ENCODE measurements around the gene CLDN9. TPM values are rescaled to one million over a fixed set of nuclear protein-coding genes. Genes with fewer than 3 reads are reported as not detected.

Gene CLDN9
- polyA plus RNA-seq, 6 donors from 2014 or later = not detected

- Mint-ChIP-seq H3K4me3 (peak overlapping the region in 7 of 8 donors; percentile 21 to 79 (median 53)), H3K27me3 (peaks cover 0 to 4% (median 0%) of the 10 kb centered on the region in 3 donors), H3K36me3 (no peaks in the 10 kb centered on the region), H3K27ac (no peak overlapping the region), H3K4me1 (peaks cover 13 to 29% (median 23%) of the 10 kb centered on the region in 3 donors), H3K9me3 (no peaks in the 10 kb centered on the region)
- DNase-seq = no peak
- no peak for ATAC-seq (ENCODE audit: low read depth in 2 of 2)
These were observed 33.0 kb upstream of the CLDN9 start for GRCh38 chr16:2979669-2980226.

GRCh38 chr16:2980227-2981176 is 32.2 kb upstream of the CLDN9 start, which contains the start of gene PKMYT1:
PKMYT1 (minus strand) TSS chr16:2980446; CDS start chr16:2979657, 789 bp downstream.
- Mint-ChIP-seq H3K27ac (peak within 1 kb of the TSS in 5 of 6 donors; percentile 21 to 70 (median 39)), H3K9me3 (no peaks in the 10 kb centered on the region), H3K27me3 (peaks cover 0 to 4% (median 0%) of the 10 kb centered on the region in 3 donors), H3K36me3 (no peaks in the 10 kb centered on the region), H3K4me3 (peak within 1 kb of the TSS; percentile 78 to 93 (median 84)), H3K4me1 (peaks cover 13 to 29% (median 23%) of the 10 kb centered on the region in 3 donors)
- peak; percentile 83 to 89 for ATAC-seq (ENCODE audit: low read depth in 2 of 2)
- peak; percentile 96 for DNase-seq

- Mint-ChIP-seq H3K36me3 (no peaks in the 10 kb centered on the region), H3K9me3 (no peaks in the 10 kb centered on the region), H3K4me1 (peaks cover 13 to 29% (median 23%) of the 10 kb centered on the region in 3 donors), H3K27me3 (peaks cover 0 to 4% (median under 1%) of the 10 kb centered on the region in 3 donors), H3K4me3 (peak overlapping the region; percentile 78 to 93 (median 84)), H3K27ac (peak overlapping the region in 5 of 6 donors; percentile 21 to 91 (median 52))
- DNase-seq (no peak), ATAC-seq (ENCODE audit: low read depth in 2 of 2) (no peak)
These were observed 31.4 kb upstream of the CLDN9 start for GRCh38 chr16:2981177-2981898.

- no peak for ATAC-seq (ENCODE audit: low read depth in 2 of 2)
- DNase-seq = no peak
- H3K36me3 Mint-ChIP-seq = no peaks in the 10 kb centered on the region
- H3K4me3 Mint-ChIP-seq = peak overlapping the region; percentile 36 to 93 (median 80)
- peaks cover 0 to 6% (median 3%) of the 10 kb centered on the region in 3 donors for H3K27me3 Mint-ChIP-seq
- H3K27ac Mint-ChIP-seq = peak overlapping the region in 4 of 6 donors; percentile 49 to 91 (median 54)
- no peaks in the 10 kb centered on the region for H3K9me3 Mint-ChIP-seq
- H3K4me1 Mint-ChIP-seq = peaks cover 13 to 29% (median 23%) of the 10 kb centered on the region in 3 donors
These were observed 30.8 kb upstream of the CLDN9 start for GRCh38 chr16:2981899-2982250.

GRCh38 chr16:2982402-2982801 is 30.3 kb upstream of the CLDN9 start:
- Mint-ChIP-seq H3K27ac (peak overlapping the region in 1 of 6 donors; percentile 82), H3K36me3 (no peaks in the 10 kb centered on the region), H3K4me1 (peaks cover 13 to 29% (median 23%) of the 10 kb centered on the region in 3 donors), H3K4me3 (peak overlapping the region in 7 of 8 donors; percentile 36 to 93 (median 79)), H3K27me3 (peaks cover 0 to 8% (median 0%) of the 10 kb centered on the region in 3 donors), H3K9me3 (no peaks in the 10 kb centered on the region)
- DNase-seq (no peak), ATAC-seq (ENCODE audit: low read depth in 2 of 2) (no peak)

- DNase-seq = peak; percentile 49
- Mint-ChIP-seq H3K27ac (peak overlapping the region in 1 of 6 donors; percentile 77), H3K36me3 (no peaks in the 10 kb centered on the region), H3K4me1 (peaks cover 13 to 29% (median 23%) of the 10 kb centered on the region in 3 donors), H3K4me3 (peak overlapping the region; percentile 47 to 78 (median 54)), H3K27me3 (peaks cover 0 to 18% (median 5%) of the 10 kb centered on the region in 3 donors), H3K9me3 (no peaks in the 10 kb centered on the region)
- ATAC-seq (ENCODE audit: low read depth in 2 of 2) = peak; percentile 43 to 45
These were observed 29.0 kb upstream of the CLDN9 start for GRCh38 chr16:2983706-2984136.

- Mint-ChIP-seq H3K27ac (no peak overlapping the region), H3K27me3 (peaks cover 0 to 35% (median 22%) of the 10 kb centered on the region in 3 donors), H3K4me1 (peaks cover 10 to 26% (median 23%) of the 10 kb centered on the region in 3 donors), H3K9me3 (no peaks in the 10 kb centered on the region), H3K36me3 (no peaks in the 10 kb centered on the region), H3K4me3 (peak overlapping the region in 1 of 8 donors; percentile 5)
- no peak for DNase-seq
- no peak for ATAC-seq (ENCODE audit: low read depth in 2 of 2)
These were observed 27.3 kb upstream of the CLDN9 start for GRCh38 chr16:2985462-2985861.

- ATAC-seq (ENCODE audit: low read depth in 2 of 2) = no peak
- Mint-ChIP-seq H3K27ac (no peak overlapping the region), H3K9me3 (no peaks in the 10 kb centered on the region), H3K4me1 (peaks cover 10 to 23% (median 23%) of the 10 kb centered on the region in 3 donors), H3K4me3 (no peak overlapping the region), H3K27me3 (peaks cover 0 to 40% (median 26%) of the 10 kb centered on the region in 3 donors), H3K36me3 (no peaks in the 10 kb centered on the region)
- DNase-seq = no peak
These were observed 26.8 kb upstream of the CLDN9 start for GRCh38 chr16:2985893-2986355.

- Mint-ChIP-seq H3K36me3 (no peaks in the 10 kb centered on the region), H3K27me3 (peaks cover 0 to 41% (median 27%) of the 10 kb centered on the region in 3 donors), H3K4me3 (no peak overlapping the region), H3K27ac (peak overlapping the region in 1 of 6 donors; percentile 76), H3K4me1 (peaks cover 7 to 20% (median 16%) of the 10 kb centered on the region in 3 donors), H3K9me3 (no peaks in the 10 kb centered on the region)
- no peak for ATAC-seq (ENCODE audit: low read depth in 2 of 2)
- DNase-seq = no peak
These were observed 26.0 kb upstream of the CLDN9 start for GRCh38 chr16:2986623-2987188.

GRCh38 chr16:2987286-2987685 is 25.4 kb upstream of the CLDN9 start:
- Mint-ChIP-seq H3K27ac (no peak overlapping the region), H3K9me3 (no peaks in the 10 kb centered on the region), H3K36me3 (no peaks in the 10 kb centered on the region), H3K4me1 (peaks cover 4 to 14% (median 10%) of the 10 kb centered on the region in 3 donors), H3K4me3 (no peak overlapping the region), H3K27me3 (peaks cover 0 to 46% (median 33%) of the 10 kb centered on the region in 3 donors)
- ATAC-seq (ENCODE audit: low read depth in 2 of 2) (no peak), DNase-seq (no peak)

GRCh38 chr16:2987833-2988232 is 24.9 kb upstream of the CLDN9 start:
- ATAC-seq (ENCODE audit: low read depth in 2 of 2) = no peak
- Mint-ChIP-seq H3K27ac (no peak overlapping the region), H3K36me3 (no peaks in the 10 kb centered on the region), H3K27me3 (peaks cover 0 to 46% (median 33%) of the 10 kb centered on the region in 3 donors), H3K9me3 (no peaks in the 10 kb centered on the region), H3K4me1 (peaks cover 0 to 9% (median 4%) of the 10 kb centered on the region in 3 donors), H3K4me3 (no peak overlapping the region)
- no peak for DNase-seq

- DNase-seq = no peak
- Mint-ChIP-seq H3K27ac (no peak overlapping the region), H3K9me3 (no peaks in the 10 kb centered on the region), H3K36me3 (no peaks in the 10 kb centered on the region), H3K4me1 (peaks cover 0 to 4% (median 0%) of the 10 kb centered on the region in 3 donors), H3K4me3 (no peak overlapping the region), H3K27me3 (peaks cover 0 to 46% (median 33%) of the 10 kb centered on the region in 3 donors)
- no peak for ATAC-seq (ENCODE audit: low read depth in 2 of 2)
These were observed 24.1 kb upstream of the CLDN9 start for GRCh38 chr16:2988590-2989099.

Data from naive B cell (primary cell).